GM18870 (cell line): ENCODE results near the gene PRSS8.
"Not testable (repeated sequence)": the region's sequence is repeated elsewhere in the genome, so short reads cannot be mapped to it uniquely, and the experiment has no call there.

Source experiments
- ATAC-seq: cut with Tn5 transposase; IDR thresholded peaks from one replicate; pipeline ENCODE4 v1.9.1; 2021; ENCODE audit warnings: moderate library complexity; ENCODE audit not compliant: unreplicated experiment

The PRSS8 gene

GRCh38 chr16:31145398-31145990 lies 10.0 kb upstream of the PRSS8 start:
- ATAC-seq, result no peak

GRCh38 chr16:31144418-31144817 lies 8.9 kb upstream of the PRSS8 start:
- not testable (repeated sequence) for ATAC-seq

GRCh38 chr16:31143694-31144148 lies 8.2 kb upstream of the PRSS8 start:
- no peak for ATAC-seq

GRCh38 chr16:31143011-31143693 lies 7.6 kb upstream of the PRSS8 start:
- ATAC-seq, result no peak

- ATAC-seq, result peak; percentile 66
Observed at GRCh38 chr16:31142109-31143010, 6.8 kb upstream of the PRSS8 start.

GRCh38 chr16:31141489-31142108 lies 6.1 kb upstream of the PRSS8 start:
- ATAC-seq, result peak; percentile 20

GRCh38 chr16:31141071-31141469 lies 5.5 kb upstream of the PRSS8 start:
- not testable (repeated sequence) for ATAC-seq

- ATAC-seq, result no peak
Observed at GRCh38 chr16:31138621-31139578, 3.4 kb upstream of the PRSS8 start.

- not testable (repeated sequence) for ATAC-seq
Observed at GRCh38 chr16:31136822-31137499, 1.4 kb upstream of the PRSS8 start.

- ATAC-seq, result no peak
Observed at GRCh38 chr16:31136287-31136662, 748 bp upstream of the PRSS8 start.

- no peak for ATAC-seq
Observed at GRCh38 chr16:31134625-31135534, 647 bp downstream of the PRSS8 start.

GRCh38 chr16:31134091-31134571 lies 1.4 kb downstream of the PRSS8 start:
- no peak for ATAC-seq

GRCh38 chr16:31133046-31133501 lies 2.5 kb downstream of the PRSS8 start:
- ATAC-seq, result no peak

- no peak for ATAC-seq
Observed at GRCh38 chr16:31132303-31132979, 3.1 kb downstream of the PRSS8 start.

- ATAC-seq, result no peak
Observed at GRCh38 chr16:31131841-31132271, 3.7 kb downstream of the PRSS8 start.

- ATAC-seq, result no peak
Observed at GRCh38 chr16:31131416-31131815, 4.1 kb downstream of the PRSS8 start.

GRCh38 chr16:31130899-31131298 lies 4.6 kb downstream of the PRSS8 start:
- ATAC-seq, result no peak
